Measurements from ENCODE around the gene LPP. TPM values are rescaled to one million over a fixed set of nuclear protein-coding genes. Genes with fewer than 3 reads are reported as not detected.
A peak's percentile ranks its signal among the peaks of the same experiment; 100 is the strongest.

LPP gene
- total and polyA plus RNA-seq, 2 of the 13 experiments (the other 11 are each of a cell fraction or from before 2014, with no cell fraction given), result 19.2 to 29.9 TPM

DNA sequence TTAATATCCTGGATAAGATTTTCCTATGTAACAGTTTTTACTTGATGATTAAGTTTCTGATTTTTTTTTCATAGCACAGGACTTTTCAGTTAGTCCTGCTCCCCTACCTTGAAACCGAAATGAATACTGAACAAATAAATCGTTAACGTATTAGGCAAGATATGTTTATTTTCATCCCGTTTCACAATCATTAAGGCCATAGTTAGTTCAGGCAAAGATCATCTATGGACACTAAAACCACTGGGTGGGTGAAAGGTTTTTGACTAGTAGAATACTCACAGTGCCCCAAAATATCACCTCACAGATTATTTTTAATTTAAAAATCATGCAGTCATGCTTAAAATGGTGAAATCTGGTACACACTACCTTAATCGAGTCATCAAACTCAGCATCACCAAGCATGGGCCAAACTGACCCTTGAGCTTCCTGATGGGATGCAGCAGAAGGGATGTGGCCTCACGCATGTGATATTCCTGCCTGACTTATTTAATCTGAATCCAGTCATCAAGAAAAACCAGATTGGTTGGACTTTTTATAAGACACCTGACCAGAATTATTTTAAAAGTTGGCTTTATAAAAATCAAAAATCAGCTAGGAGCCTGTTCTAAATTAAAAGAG, 365.0 kb downstream of the LPP start (continued):
- TF ChIP-seq, protein P1, sequence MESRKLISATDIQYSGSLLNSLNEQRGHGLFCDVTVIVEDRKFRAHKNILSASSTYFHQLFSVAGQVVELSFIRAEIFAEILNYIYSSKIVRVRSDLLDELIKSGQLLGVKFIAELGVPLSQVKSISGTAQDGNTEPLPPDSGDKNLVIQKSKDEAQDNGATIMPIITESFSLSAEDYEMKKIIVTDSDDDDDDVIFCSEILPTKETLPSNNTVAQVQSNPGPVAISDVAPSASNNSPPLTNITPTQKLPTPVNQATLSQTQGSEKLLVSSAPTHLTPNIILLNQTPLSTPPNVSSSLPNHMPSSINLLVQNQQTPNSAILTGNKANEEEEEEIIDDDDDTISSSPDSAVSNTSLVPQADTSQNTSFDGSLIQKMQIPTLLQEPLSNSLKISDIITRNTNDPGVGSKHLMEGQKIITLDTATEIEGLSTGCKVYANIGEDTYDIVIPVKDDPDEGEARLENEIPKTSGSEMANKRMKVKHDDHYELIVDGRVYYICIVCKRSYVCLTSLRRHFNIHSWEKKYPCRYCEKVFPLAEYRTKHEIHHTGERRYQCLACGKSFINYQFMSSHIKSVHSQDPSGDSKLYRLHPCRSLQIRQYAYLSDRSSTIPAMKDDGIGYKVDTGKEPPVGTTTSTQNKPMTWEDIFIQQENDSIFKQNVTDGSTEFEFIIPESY (CRISPR knock-in tag; IDR thresholded peaks at IDR 0.05), result no peak
- TF ChIP-seq ZNF563 (CRISPR knock-in tag; IDR thresholded peaks at IDR 0.05) (no peak), TARDBP (CRISPR knock-in tag; IDR thresholded peaks at IDR 0.05) (no peak), IRX3 (CRISPR knock-in tag; IDR thresholded peaks at IDR 0.05; ENCODE audit: borderline replicate concordance, low read depth) (no peak), ZBTB21 (CRISPR knock-in tag; IDR thresholded peaks at IDR 0.05) (no peak), ISL2 (CRISPR knock-in tag; IDR thresholded peaks at IDR 0.05) (peak; percentile 80), ATAD3A (CRISPR knock-in tag; IDR thresholded peaks at IDR 0.05) (no peak), FIP1L1 (IDR thresholded peaks at IDR 0.05; ENCODE audit: borderline replicate concordance, insufficient read depth, low read depth, low read length) (no peak), ZBTB7A (CRISPR knock-in tag; IDR thresholded peaks at IDR 0.05) (no peak), PRDM4 (CRISPR knock-in tag; IDR thresholded peaks at IDR 0.05; ENCODE audit: borderline replicate concordance) (no peak), THYN1 (CRISPR knock-in tag; IDR thresholded peaks at IDR 0.05; ENCODE audit: borderline replicate concordance, low read depth) (no peak), FOXA1 (IDR thresholded peaks at IDR 0.05) (no peak), FOXA1 (CRISPR knock-in tag; IDR thresholded peaks at IDR 0.05) (peak; percentile 73), RXRB (CRISPR knock-in tag; IDR thresholded peaks at IDR 0.05; ENCODE audit: borderline replicate concordance) (peak; percentile 96), ZNF777 (CRISPR knock-in tag; IDR thresholded peaks at IDR 0.05) (no peak), ZNF121 (CRISPR knock-in tag; IDR thresholded peaks at IDR 0.05) (no peak), ZNF790 (CRISPR knock-in tag; IDR thresholded peaks at IDR 0.05; ENCODE audit: borderline replicate concordance) (no peak), MIER3 (CRISPR knock-in tag; IDR thresholded peaks at IDR 0.05; ENCODE audit: borderline replicate concordance) (no peak), ZSCAN30 (CRISPR knock-in tag; IDR thresholded peaks at IDR 0.05) (no peak), ZNF503 (CRISPR knock-in tag; IDR thresholded peaks at IDR 0.05) (no peak), GTF3A (CRISPR knock-in tag; conservative IDR thresholded peaks at IDR 0.05) (no peak), IKZF5 (CRISPR knock-in tag; IDR thresholded peaks at IDR 0.05) (no peak)
- TF ChIP-seq, protein P2, sequence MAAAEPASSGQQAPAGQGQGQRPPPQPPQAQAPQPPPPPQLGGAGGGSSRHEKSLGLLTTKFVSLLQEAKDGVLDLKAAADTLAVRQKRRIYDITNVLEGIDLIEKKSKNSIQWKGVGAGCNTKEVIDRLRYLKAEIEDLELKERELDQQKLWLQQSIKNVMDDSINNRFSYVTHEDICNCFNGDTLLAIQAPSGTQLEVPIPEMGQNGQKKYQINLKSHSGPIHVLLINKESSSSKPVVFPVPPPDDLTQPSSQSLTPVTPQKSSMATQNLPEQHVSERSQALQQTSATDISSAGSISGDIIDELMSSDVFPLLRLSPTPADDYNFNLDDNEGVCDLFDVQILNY (CRISPR knock-in tag; conservative IDR thresholded peaks at IDR 0.05), result no peak
